ENCODE data around the gene TOB2.
"Not testable (repeated sequence)": the region's sequence is repeated elsewhere in the genome, so short reads cannot be mapped to it uniquely, and the experiment has no call there.

TOB2 gene

DNA sequence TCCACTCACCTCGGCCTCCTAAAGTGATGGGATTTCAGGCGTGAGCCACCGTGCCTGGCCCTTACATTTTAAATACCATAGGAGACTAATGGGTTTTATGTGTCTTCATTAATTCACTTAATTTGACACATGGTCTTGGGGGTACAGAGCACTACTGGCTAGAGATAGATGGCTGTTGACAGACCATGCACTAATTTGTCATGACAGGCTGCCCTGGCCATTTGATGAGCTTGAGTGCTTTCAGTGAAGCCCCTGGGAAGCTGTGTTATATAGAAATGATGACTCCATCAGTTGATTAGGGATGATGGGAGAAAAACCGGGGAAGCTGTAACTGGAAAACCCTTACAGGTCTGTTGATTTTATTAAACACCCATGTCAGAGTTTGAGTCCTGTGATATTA lies 15.3 kb upstream of the TOB2 start:
- DNase-seq, result no peak

DNA sequence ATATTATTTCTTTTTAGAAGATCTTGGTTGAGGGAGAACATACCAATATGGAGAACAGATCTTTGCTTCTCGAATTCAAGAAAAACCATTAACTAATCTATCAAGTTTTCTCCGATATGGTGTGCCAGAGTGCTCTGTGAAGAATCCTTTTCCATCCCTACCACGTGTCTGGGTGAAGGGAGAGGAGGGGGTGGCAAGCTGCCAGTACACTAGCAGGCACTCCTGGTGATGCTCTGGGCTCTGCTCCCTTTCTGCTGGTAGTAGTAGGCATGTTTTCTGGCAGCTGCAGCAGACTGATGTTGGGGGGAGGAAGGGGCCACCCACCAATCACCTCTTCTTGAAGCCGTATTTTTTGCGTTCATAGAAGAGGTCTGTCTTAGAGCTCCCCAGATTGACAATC lies 13.5 kb upstream of the TOB2 start:
- DNase-seq, result not testable (repeated sequence)

DNA sequence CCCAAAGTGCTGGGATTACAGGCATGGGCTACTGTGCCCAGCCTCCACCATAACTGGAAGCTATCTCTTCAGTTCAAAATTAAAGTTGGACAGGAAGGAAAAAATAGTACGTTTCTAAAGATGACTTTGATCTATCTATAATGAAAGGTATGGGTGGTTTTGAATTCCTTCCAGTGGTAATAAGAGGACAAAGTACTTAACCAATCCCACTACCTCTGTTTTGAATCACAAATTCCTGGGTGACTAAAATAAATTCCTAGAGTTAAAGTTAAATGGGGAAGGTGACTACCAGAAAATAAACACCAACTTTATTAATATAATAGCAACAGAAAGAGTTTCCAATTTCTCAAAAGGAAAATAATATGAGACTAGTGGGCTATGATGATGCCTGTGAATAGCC lies 12.8 kb upstream of the TOB2 start:
- DNase-seq, result no peak

DNA sequence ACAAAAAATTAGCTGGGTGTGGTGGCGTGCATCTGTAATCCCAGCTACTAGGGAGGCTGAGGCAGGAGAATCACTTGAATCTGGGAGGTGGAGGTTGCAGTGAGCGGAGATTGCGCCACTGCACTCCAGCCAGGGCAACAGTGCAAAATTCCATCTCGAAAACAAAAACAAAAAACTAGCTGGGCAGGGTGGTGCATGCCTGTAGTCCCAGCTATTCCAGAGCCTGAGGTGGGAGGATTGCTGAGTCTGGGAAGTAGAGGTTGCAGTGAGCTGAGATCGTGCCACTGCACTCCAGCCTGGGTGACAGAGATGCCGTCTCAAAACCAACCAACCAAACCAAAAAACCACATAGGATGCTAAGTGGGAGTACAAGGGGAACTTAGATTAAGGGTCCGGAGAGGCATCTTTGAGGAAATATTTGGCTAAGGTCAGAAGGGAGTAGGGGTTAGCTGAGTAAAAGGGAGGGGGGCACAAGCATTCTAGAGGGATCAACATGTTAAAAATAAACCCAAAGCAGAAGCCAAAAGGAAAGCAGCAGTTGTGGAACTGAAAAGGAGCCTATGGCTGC lies 11.6 kb upstream of the TOB2 start:
- no peak for DNase-seq

DNA sequence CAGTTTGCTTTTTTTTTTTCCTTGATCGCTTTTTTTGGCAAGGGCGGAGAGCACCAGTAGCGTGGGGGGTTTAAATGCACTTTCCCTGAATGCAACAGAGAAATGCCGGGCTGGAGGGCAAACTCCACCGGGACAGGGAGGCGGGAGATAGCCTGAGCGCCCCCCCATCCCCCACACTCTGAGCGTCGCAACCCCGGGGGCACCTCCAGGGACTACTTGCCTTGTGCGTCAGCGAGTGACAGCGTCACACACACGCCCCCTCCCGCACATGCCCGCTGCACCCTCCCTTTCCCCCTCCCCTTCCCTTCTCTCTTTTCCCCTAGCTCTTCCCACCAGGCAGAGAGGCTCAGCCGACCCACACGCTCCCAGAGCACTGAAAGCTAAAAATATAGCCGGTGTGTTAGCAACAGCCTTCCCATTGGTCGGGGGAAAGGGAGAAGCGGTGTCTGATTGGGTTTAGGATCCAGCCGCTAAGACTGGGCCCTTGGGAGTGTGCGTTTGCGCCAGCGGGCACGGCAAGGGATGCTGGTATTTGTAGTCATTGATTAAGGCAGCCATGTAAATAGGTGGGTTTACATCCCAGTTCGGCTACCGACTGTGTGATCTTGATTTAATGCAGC lies 1.7 kb upstream of the TOB2 start:
- DNase-seq, result peak; percentile 98 to 99

DNA sequence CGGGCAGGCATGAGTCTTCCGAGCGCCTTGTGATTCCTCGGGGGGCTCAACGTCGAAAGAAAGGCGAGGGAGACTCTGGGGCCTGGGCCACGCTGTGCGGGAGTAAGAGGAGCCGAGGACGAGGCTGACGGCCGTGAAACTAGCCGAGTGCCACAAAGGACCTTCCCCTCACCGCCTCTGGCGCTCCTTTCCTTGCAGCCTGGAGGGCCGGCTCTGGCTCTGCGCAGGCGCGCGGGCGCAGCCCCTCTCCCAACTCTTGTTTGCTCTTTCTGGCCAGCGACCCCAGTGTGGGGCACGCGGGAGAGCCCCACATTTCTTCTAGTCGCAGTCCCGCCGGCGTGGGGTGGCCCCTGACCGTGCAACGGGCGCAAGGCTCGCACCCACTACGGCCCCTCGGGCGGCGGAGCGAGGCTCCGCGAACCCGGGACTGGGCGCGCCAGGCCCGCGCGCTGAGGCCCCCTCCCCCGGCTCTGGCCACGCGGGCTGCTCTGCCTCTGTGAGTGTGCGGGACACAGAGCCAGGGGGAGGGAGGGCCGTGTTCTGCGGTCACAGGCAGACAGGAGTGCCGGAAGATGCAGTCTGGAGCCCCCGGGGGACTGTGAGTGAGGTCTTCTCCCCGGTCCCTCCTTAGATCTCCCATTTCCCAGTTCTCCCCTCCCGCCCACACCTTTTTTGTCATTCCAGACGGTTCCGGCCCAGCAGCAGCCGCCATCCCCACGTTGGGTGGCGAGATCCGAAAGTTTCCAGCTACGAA lies 1.0 kb upstream of the TOB2 start:
- DNase-seq, result peak in 1 of 2 experiments; percentile 73

DNA sequence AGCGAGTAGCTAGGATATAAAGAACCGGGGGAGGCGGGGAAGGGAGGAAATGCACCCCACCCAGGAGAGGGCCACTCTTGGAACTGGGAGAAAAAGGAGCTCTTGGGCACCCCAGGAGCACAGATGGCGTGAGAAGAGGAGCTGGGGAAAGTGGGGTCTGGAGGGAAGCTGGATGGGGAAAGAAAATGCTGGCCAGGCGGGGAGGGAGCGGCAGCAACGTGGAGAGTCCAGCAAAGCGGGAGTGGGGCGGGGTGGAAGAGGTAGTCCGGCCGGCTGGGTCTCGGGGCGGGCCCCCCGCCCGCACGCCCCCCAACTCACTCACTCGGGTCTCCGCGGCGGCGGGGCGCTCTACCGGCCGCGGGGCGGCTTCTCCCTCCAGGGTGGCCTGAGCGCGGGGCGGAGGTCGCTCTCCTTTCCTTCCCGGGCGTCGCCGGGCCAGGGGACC lies 522 bp downstream of the TOB2 start:
- DNase-seq, result no peak

DNA sequence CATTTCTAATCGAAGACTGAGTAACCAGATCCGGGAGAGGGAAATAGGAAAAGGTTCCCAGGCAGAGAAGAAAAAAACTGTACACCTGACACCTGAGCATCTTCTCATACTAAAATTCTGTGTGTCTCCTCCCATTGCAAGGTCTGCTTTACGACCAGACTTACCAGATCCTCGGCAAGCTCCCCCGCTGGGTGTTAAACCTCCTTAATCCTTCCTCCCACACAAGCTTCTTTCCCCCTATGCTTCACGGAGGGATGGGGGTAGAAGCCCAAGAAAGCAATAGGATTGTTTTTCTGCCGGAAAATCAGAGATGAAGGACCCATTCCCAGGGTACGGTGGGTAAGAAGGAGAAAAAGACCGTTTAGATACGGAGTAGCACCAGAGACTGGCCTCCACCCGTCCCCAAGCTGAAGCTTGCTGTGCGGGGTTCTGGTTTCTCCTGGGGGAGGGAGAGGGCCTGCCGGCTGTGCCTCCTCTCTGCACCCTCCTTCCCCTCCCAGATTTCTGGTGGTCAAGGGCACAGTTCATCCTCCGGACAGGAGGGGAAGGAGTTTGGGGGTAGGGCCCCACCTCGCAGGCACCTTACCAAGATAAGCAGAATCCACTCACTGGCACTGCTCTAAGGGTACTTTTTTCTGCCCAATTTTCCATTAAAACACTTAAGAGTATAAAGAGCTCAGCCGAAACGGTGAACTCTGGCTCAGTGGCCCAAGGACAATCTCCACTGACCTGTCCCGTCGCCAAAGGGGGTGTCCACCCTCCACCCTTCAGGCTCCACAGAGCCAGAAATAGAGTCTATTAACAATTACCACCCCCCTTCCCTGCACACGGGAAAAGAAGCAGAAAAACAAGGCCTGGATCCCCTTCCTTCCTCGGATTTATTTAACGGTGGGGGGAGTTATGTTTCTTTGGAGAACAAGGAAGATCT lies 1.2 kb downstream of the TOB2 start:
- DNase-seq, result peak in 1 of 2 experiments; percentile 15

DNA sequence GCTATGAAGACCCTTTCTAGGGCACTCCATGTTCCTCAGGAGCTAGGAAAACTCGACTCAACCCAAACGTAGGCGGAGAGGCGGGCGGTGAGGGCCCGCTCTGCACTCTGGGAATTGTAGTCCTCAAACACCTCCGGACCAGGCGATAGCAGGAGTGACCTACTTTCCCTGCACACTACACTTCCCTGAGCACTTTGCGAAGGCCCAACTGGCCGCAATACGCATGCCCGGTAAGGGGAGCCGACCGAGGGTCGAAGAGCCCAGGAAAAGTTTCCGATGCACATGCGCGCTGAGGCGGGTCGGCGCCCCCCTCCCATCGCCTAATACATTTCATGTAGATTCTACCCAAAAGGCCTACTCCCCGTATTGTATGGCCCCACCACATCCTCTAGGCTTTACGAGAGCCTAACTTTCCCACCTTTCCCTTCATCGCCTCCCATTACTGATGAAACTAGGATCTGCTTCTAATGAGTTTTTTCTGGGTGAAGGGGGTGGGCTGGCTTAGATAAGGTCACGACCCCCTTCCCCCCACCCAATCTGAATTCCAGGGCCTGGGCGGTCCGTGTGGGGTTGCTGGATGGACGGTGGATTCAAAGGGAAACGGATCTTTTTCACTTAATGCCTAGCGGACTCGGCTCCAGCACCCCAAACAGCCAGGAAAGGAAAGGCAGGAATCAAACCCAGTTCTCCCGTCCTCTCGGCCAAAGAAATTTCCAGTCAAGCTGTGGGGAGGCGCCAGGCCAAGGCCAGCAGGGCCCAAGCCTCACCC lies 2.1 kb downstream of the TOB2 start:
- DNase-seq, result peak; percentile 97

DNA sequence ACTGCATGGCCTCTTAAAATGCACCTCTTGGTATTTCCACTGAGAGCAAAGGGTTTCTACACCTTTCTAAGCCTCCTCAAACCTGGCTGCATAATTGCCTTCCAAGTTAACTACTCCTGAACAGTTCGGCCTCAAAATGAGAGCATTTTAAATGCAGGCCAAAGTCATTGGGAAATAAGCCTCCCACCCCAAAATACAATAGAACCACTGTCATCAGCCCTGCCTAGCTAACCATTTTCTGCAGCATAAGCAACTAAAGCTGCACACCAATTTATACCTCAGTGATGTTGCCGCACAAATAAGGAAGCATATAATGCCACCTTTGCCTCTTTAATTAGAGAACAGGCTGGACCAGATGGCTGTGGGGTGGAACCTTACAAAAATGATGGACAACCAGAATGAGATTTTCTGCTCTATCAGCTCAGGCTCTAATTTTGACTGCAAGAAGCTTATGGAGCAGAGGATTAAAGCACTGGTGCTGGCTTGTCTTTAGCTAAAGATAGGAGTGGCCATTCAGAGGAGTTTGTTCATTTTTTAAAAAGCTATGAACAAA lies 4.3 kb downstream of the TOB2 start:
- DNase-seq, result no peak

DNA sequence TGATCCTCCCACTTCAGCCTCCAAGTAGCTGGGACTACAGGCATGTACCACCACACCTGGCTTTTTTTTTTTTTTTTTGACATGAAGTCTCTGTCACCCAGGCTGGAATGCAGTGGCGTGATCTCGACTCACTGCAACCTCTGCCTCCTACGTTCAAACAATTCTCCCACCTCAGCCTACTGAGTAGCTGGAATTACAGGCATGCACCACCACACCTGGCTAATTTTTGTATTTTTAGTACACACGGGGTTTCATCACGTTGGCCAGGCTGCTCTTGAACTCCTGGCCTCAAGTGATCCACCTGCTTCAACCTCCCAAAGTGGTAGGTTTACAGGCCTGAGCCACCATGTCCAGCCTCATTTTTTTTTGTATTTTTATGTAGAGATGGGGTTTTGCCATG lies 6.1 kb downstream of the TOB2 start:
- not testable (repeated sequence) for DNase-seq

DNA sequence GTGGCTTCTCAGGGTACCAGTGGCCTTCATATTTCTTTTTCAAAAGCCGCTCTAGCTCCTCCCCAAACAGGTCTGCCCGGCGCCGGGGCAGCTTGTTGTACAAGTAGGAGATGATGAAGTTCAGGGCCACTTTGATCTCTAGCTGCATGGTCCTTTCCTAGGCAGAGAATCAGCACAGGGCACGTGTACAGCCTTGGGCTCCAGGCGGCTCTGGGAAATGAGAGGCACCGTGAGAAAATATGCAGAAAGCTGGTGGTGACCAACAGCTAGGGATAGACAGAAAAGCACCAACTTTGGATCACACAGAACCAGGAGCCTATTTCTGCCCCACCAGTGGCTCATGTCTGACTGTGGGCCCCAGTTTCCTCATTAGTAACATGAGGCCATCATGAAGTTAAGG lies 9.4 kb downstream of the TOB2 start:
- no peak for DNase-seq

DNA sequence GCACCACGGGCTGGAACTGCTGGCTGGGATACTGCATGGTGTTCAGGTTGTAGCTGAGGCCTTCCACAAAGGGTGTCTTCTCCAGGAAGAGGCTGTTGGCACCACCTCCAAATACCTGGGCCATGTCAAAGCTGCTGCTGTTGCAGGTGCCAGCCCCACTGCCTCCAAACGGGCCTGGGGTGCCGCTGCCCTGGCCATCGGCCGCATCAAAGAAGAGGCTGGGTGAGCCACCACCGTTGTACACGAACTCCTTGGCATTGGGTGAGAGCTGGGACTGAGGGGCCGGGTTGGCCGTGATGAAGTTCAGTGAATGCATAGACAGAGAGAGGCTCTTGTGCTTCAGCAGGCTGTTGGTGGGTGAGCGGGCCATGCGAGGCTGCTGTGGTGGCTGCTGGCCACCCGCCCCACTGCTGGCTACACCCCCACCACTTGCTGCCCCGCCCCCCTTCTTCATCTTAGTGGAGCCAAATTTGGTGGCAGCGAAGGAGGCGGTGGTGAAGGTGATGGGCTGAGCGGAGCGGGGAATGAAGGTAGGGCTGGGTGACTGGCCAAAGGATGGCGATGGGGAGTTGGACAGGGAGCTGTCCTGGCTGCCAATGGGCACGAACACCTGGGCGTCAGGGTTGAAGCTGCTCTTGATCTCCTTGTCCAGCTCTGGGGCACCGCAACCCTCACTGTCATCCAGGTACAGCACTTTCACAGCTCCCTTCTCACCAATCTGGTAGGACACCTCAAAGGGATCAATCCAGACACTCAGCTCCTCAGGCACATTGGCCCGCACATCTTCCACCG lies 10.1 kb downstream of the TOB2 start:
- no peak for DNase-seq

DNA sequence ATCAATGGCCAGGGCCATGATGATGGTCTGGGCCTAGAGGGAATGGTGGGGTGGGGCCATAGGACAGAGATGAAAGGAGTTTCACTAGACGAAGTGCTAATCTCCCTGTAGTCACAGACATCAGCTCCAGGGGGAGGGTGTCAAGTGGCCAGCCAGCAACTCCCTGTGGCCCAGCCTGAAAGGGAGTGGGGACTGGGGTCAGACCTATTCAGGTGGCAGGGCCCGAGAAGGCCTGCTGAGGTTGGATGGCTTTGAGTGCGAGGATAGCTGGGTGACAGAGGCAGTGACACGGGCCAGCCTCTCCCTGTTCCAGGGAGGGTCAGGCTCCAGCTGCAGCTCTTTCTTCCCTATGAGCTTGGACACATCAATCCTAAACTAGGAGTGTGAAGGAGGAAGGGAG lies 11.0 kb downstream of the TOB2 start:
- DNase-seq, result no peak

DNA sequence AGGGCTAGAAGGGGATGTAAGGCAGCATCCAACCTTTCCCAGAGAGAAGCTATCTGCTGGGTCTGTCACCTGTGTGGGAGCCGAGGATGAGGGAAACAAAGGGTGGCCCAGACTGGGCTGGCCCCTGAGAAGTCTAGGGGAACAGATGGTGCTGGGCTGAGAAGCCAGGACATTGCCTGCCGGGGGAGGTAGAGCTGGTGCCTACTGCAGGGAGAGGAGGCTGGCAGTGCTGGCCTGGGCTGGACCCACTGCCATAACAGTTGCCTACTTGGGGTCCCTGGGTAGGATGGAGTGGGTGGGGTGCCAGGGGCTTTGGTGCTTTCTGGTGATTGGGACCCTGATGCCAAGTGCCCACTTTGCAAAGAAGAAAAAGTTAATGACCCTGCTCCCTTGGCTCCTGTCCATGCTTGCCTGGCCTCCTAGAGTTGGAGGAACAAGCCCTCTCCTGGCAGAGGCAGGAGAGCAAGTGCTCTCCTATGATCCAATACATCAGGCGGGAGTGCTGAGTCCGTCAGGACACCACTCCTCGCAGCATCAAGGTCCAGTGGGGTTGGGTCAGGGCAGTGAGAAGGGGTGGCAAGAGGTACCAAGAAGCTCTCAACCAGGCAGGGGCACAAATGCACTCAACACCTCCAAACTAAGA lies 12.1 kb downstream of the TOB2 start:
- not testable (repeated sequence) for DNase-seq

DNA sequence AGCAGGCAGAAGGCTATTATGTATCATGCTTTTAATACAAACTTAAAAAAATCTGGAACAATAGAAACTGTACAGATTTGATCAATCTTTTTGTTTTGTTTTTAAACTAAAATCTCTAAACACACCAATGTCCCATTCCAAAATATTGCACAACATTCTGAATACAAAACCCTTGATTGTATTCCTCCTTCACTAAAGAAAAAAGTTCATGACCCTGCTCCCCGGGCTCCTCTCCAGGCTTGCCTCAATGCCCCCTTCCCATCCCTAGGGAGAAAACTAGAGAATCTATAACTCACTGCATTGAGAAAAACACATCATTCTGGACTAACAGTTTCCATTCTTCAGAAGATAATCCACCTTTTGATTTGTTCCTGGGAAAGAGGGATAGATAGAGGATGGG lies 13.1 kb downstream of the TOB2 start:
- not testable (repeated sequence) for DNase-seq

DNA sequence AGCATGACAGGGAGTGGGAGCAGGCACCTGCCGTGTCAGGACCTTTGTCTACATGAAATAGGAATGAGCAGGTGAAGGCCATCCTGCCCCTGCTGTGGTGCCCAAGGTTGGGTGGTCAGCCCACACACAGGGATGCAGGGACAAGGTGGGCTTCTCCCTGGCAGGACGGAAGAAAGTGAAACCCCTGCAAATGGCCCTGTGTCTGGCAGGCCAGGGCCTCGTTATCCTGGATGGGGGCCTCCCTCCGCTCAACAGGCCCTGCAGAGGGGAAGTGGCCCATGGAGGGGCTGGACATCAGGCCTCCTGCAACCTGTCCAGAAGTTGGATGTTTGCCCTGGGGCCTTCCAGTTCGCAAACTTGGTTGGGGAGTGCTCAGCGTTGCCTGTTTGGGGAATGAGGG lies 14.9 kb downstream of the TOB2 start:
- DNase-seq, result no peak

DNA sequence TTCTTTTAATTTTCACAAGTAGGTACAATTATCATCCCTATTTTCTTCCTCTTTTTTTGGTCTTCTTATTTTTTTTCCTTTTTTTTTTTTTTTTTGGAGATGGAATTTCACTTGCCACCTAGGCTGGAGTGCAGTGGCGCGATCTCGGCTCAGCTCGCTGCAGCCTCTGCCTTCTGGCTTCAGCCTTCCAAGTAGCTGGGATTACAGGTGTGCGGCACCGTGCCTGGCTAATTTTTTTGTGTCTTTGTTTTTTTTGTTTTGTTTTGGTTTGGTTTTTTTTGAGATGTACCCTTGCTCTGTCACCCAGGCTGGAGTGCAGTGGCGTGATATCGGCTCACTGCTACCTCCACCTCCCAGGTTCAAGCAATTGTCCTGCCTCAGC lies 16.7 kb downstream of the TOB2 start:
- no peak for DNase-seq

DNA sequence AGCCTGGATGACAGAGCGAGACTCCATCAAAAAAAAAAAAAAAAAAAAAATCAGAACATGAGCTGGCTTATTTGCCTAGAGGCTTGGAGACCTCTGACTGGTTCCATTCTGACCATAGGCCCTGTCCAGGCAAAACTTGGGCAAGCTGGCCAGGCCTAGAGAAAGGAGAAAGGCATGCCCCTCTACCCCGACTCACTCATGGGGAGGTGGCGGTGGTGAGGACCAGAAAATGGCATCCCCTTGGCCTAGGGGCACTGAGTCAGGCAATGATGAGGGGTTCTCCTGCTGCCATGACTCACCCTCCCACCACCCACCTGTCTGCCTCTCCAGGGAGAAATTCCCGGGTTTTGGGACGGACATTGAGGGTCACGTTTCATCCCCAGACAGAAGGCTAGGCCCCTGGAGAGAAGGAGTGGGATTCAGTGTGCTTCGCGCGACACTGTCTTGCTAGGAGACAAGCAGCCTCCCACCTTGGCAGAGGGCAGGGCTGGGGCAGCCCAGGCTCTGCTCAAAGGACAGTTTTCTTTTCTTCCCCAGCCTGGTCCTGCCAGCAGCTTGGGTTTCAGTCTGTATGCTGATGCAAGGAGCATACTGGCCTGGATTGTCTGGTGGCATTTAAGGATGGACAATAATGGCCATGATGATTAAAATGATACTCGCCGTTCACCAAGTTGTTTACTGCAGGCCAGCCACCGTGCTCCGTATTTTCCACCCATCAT lies 17.2 kb downstream of the TOB2 start:
- no peak for DNase-seq

Data from SHP77 (cell line).